Measurements from ENCODE around the gene GPRC5B. TPM values are rescaled to one million over a fixed set of nuclear protein-coding genes. Genes with fewer than 3 reads are reported as not detected.

GPRC5B gene
- total and polyA plus RNA-seq, 2 of the 8 experiments (the other 6 are each of a cell fraction or from before 2014, with no cell fraction given), result 106 to 160 TPM

DNA sequence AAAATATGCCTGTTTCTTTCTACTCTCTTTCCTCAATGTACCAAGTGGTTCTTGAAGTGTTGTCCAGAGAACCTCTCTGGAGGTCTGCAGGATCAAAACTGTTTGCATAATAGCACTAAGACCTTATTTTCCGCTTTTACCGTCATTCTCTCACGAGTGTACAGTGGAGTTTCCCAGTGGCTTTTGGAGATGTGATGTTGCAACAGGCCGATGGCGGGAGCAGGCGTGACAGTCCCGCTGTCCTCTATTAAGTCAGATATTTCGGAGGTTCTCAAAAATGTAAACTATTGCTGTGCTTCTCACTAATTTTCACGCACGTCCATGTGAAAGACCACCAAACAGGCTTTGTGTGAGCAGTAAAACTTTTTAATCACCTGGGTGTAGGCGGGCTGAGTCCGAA, 8.3 kb upstream of the GPRC5B start:
- no peak overlapping the region; the same call in 1 of the 2 replicates for H2AFZ ChIP-seq (ENCODE audit: low read length)
- H3K14ac ChIP-seq (ENCODE audit: insufficient read length), result no peak overlapping the region
- H2AK5ac ChIP-seq (ENCODE audit: low read depth, low read length), result no peak overlapping the region
- FAIRE-seq (no peak), DNase-seq (ENCODE audit: low read depth in 1 of 2, low spot score in 2 of 2) (no peak)
- no peak overlapping the region for H3K4ac ChIP-seq (replicated peaks; ENCODE audit: insufficient read length, low read depth, low read length)
- no peak overlapping the region for H3K23ac ChIP-seq (ENCODE audit: insufficient read length)
- no peak overlapping the region for H2BK12ac ChIP-seq (ENCODE audit: low read depth, low read length)
- ChIA-PET CTCF (ENCODE audit: partially characterized antibody) (no interaction called here), POLR2A (ENCODE audit: partially characterized antibody) (no interaction called here)
- no peaks in the 10 kb centered on the region for H3K79me2 ChIP-seq (ENCODE audit: control insufficient read depth in 1 of 2, insufficient read depth in 2 of 2, low read length in 2 of 2)
- no peaks in the 10 kb centered on the region for H3K4me1 ChIP-seq (replicated peaks in 1 of 4; ENCODE audit: control insufficient read depth in 3 of 4, insufficient read depth in 4 of 4, low read length in 3 of 4)
- no peak overlapping the region for H2BK120ac ChIP-seq (replicated peaks; ENCODE audit: low read depth, low read length)
- H2BK5ac ChIP-seq (ENCODE audit: low read depth, low read length), result no peak overlapping the region
- no peaks in the 10 kb centered on the region for H3K79me1 ChIP-seq (ENCODE audit: low read depth, low read length)
- no peaks in the 10 kb centered on the region for H3K27me3 ChIP-seq (replicated peaks in 1 of 4; ENCODE audit: control insufficient read depth in 3 of 4, extremely low read depth in 1 of 4, insufficient read depth in 3 of 4, low read length in 3 of 4)
- H4K20me1 ChIP-seq (replicated peaks in 1 of 2; ENCODE audit: control insufficient read depth in 1 of 2, insufficient read depth in 2 of 2, low read length in 2 of 2), result no peaks in the 10 kb centered on the region
- no peak overlapping the region for H3K9ac ChIP-seq (replicated peaks in 1 of 4; ENCODE audit: extremely low read depth in 1 of 4, low read depth in 3 of 4, low read length in 3 of 4)
- H3K4me2 ChIP-seq (ENCODE audit: insufficient read depth in 1 of 2, low read depth in 2 of 2, low read length in 2 of 2), result no peak overlapping the region
- no peak overlapping the region for H2BK15ac ChIP-seq (ENCODE audit: low read length)
- no peak overlapping the region for H4K5ac ChIP-seq (ENCODE audit: insufficient read length, low read depth, low read length)
- H3K23me2 ChIP-seq (ENCODE audit: low read depth, low read length), result no peaks in the 10 kb centered on the region
- no peak overlapping the region for H3K56ac ChIP-seq (replicated peaks; ENCODE audit: insufficient read length, low read depth, low read length)
- H3K27ac ChIP-seq (ENCODE audit: low read depth, low read length), result no peak overlapping the region
- WGBS, 2 experiments (ENCODE audit: extremely low coverage in 1 of 2, insufficient coverage in 1 of 2, insufficient read length in 1 of 2, insufficient replicate concordance in 2 of 2, low coverage in 1 of 2, low lambda C conversion rate in 2 of 2, missing lambda C conversion rate in 1 of 2), result 94% methylated on average over 12 of the region's 12 CpGs; no CpG with 5 or more reads in 1 of the 2 experiments
- H4K8ac ChIP-seq (ENCODE audit: extremely low read depth, insufficient read depth, low read length), result no peak overlapping the region
- H3K18ac ChIP-seq (ENCODE audit: extremely low read depth, low read length), result no peak overlapping the region
- no peak overlapping the region for H4K91ac ChIP-seq (replicated peaks; ENCODE audit: insufficient read length, low read length)
- H2BK20ac ChIP-seq (ENCODE audit: low read length), result no peak overlapping the region
- H3K36me3 ChIP-seq (ENCODE audit: control insufficient read depth in 2 of 4, insufficient read depth in 4 of 4, low read length in 3 of 4), result no peaks in the 10 kb centered on the region
- no peak overlapping the region for H3K4me3 ChIP-seq (ENCODE audit: extremely low read depth in 1 of 4, insufficient read depth in 2 of 4, low read depth in 3 of 4, low read length in 4 of 4)
- no peaks in the 10 kb centered on the region for H3K9me3 ChIP-seq (ENCODE audit: insufficient read depth in 2 of 2, low read depth in 1 of 2, low read length in 1 of 2)
- TF ChIP-seq EGR1 (IDR thresholded peaks at IDR 0.05; ENCODE audit: borderline replicate concordance, low read depth, low read length) (no peak), CHD2 (IDR thresholded peaks at IDR 0.05; ENCODE audit: low read length) (no peak), RNF2 (IDR thresholded peaks at IDR 0.05; ENCODE audit: borderline replicate concordance, low read depth, low read length, missing control alignments, poor library complexity, severe bottlenecking) (no peak), SUZ12 (IDR thresholded peaks at IDR 0.05; ENCODE audit: low read length) (no peak), POLR2AphosphoS5 (IDR thresholded peaks at IDR 0.05; ENCODE audit: low read depth, low read length) (no peak), NRF1 (IDR thresholded peaks at IDR 0.05; ENCODE audit: low read depth, low read length) (no peak), GABPA (IDR thresholded peaks at IDR 0.05; ENCODE audit: borderline replicate concordance, insufficient read depth, low read length) (no peak), CTBP2 (IDR thresholded peaks at IDR 0.05; ENCODE audit: borderline replicate concordance, insufficient read depth, insufficient read length, low read length) (no peak), SIX5 (IDR thresholded peaks at IDR 0.05; ENCODE audit: low read depth, low read length) (no peak)
